Measurements from ENCODE around the gene PMEPA1. TPM values are rescaled to one million over a fixed set of nuclear protein-coding genes. Genes with fewer than 3 reads are reported as not detected.

PMEPA1 gene
- total and polyA plus RNA-seq, 2 experiments from 2014 or later = 8.8 to 10.9 TPM

DNA sequence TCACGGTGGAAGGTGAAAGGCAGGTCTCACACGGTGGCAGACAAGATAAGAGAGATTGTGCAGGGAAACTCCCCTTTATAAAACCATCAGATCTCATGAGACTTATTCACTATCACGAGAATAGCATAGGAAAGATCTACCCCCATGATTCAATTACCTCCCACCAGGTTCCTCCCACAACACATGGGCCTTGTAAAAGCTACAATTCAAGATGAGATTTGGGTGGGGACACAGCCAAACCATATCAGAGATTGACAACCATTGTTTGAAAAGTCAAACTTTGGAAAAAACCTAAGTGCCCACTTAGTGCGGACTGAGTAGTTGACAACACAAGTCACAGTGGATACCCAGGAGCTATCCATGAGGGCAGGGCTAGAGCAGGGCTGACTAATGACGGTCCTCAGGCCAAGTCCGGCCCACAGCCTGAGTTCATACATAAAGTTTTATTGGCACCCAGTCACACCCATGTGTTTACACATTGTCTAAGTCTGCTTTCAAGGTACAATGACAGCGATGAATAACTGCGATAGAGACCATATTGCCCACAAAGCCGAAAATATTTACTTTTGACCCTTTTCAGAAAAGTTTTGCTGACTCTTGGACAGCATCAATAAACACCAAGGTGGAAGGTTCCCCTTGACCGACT lies 33.8 kb upstream of the PMEPA1 start:
- no peaks in the 10 kb centered on the region for H3K9me3 ChIP-seq (ENCODE audit: low read depth)
- no peak overlapping the region for H3K4me3 ChIP-seq
- no peaks in the 10 kb centered on the region for H3K36me3 ChIP-seq
- TF ChIP-seq, protein P1, sequence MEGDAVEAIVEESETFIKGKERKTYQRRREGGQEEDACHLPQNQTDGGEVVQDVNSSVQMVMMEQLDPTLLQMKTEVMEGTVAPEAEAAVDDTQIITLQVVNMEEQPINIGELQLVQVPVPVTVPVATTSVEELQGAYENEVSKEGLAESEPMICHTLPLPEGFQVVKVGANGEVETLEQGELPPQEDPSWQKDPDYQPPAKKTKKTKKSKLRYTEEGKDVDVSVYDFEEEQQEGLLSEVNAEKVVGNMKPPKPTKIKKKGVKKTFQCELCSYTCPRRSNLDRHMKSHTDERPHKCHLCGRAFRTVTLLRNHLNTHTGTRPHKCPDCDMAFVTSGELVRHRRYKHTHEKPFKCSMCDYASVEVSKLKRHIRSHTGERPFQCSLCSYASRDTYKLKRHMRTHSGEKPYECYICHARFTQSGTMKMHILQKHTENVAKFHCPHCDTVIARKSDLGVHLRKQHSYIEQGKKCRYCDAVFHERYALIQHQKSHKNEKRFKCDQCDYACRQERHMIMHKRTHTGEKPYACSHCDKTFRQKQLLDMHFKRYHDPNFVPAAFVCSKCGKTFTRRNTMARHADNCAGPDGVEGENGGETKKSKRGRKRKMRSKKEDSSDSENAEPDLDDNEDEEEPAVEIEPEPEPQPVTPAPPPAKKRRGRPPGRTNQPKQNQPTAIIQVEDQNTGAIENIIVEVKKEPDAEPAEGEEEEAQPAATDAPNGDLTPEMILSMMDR (IDR thresholded peaks at IDR 0.05; ENCODE audit: low read depth, low read length) = no peak
- no peak for DNase-seq (ENCODE audit: low read depth in 1 of 2, low spot score in 1 of 2)
- peaks cover under 1% of the 10 kb centered on the region for H3K4me1 ChIP-seq (ENCODE audit: low read depth)
- no peaks in the 10 kb centered on the region for H3K27me3 ChIP-seq
- H3K27ac ChIP-seq = no peak overlapping the region

GRCh38 chr20:57742507-57743181 lies 32.8 kb upstream of the PMEPA1 start:
- TF ChIP-seq, protein P1 (IDR thresholded peaks at IDR 0.05; ENCODE audit: low read depth, low read length) = no peak
- H3K4me1 ChIP-seq (ENCODE audit: low read depth) = no peaks in the 10 kb centered on the region

GRCh38 chr20:57738484-57738883 lies 28.7 kb upstream of the PMEPA1 start:
- H3K9me3 ChIP-seq (ENCODE audit: low read depth) = no peaks in the 10 kb centered on the region
- H3K27ac ChIP-seq = no peak overlapping the region
- no peak overlapping the region for H3K4me3 ChIP-seq
- DNase-seq (ENCODE audit: low read depth in 1 of 2, low spot score in 1 of 2) = no peak
- H3K4me1 ChIP-seq (ENCODE audit: low read depth) = no peaks in the 10 kb centered on the region
- no peaks in the 10 kb centered on the region for H3K36me3 ChIP-seq
- TF ChIP-seq, protein P1 (IDR thresholded peaks at IDR 0.05; ENCODE audit: low read depth, low read length) = no peak
- no peaks in the 10 kb centered on the region for H3K27me3 ChIP-seq

More at GRCh38 chr20:57742507-57743181, 32.8 kb upstream of the PMEPA1 start:
- no peaks in the 10 kb centered on the region for H3K27me3 ChIP-seq
- H3K4me3 ChIP-seq = no peak overlapping the region
- H3K9me3 ChIP-seq (ENCODE audit: low read depth) = no peaks in the 10 kb centered on the region
- H3K27ac ChIP-seq = no peak overlapping the region
- DNase-seq (ENCODE audit: low read depth in 1 of 2, low spot score in 1 of 2) = no peak
- no peaks in the 10 kb centered on the region for H3K36me3 ChIP-seq

GRCh38 chr20:57738053-57738452 lies 28.2 kb upstream of the PMEPA1 start:
- no peak overlapping the region for H3K4me3 ChIP-seq
- no peaks in the 10 kb centered on the region for H3K27me3 ChIP-seq
- DNase-seq (ENCODE audit: low read depth in 1 of 2, low spot score in 1 of 2) = no peak
- no peak overlapping the region for H3K27ac ChIP-seq
- TF ChIP-seq, protein P1 (IDR thresholded peaks at IDR 0.05; ENCODE audit: low read depth, low read length) = no peak
- no peaks in the 10 kb centered on the region for H3K4me1 ChIP-seq (ENCODE audit: low read depth)
- H3K9me3 ChIP-seq (ENCODE audit: low read depth) = no peaks in the 10 kb centered on the region
- H3K36me3 ChIP-seq = no peaks in the 10 kb centered on the region

DNA sequence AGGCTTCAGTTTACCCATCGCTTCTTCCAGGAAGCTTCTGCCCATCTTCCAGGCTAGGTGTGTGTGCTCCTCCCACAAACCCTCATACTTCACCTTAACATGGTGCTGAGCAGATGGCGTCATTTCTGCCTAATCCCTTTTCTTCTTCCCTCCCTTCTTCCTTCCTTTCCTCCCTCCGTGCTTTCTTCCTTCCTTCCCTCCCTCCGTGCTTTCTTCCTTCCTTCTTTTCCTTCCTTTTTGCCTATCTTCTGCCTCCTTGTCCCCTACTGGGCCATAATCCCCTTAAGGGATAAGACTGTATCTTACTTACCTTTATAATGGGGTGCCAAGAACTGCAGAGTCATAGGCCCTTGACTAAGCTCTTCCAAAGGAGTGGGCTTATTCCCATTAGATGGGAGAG lies 27.5 kb upstream of the PMEPA1 start:
- TF ChIP-seq, protein P1 (IDR thresholded peaks at IDR 0.05; ENCODE audit: low read depth, low read length) = no peak
- no peaks in the 10 kb centered on the region for H3K27me3 ChIP-seq

More for the DNA sequence above, 27.5 kb upstream of the PMEPA1 start:
- DNase-seq (ENCODE audit: low read depth in 1 of 2, low spot score in 1 of 2) = no peak
- H3K27ac ChIP-seq = no peak overlapping the region
- no peaks in the 10 kb centered on the region for H3K4me1 ChIP-seq (ENCODE audit: low read depth)
- no peak overlapping the region for H3K4me3 ChIP-seq
- no peaks in the 10 kb centered on the region for H3K9me3 ChIP-seq (ENCODE audit: low read depth)
- no peaks in the 10 kb centered on the region for H3K36me3 ChIP-seq
